OCI-LY7 (cell line): ENCODE measurements around the gene TP63. TPM values are rescaled to one million over a fixed set of nuclear protein-coding genes. Genes with fewer than 3 reads are reported as not detected.

ENCODE experiments used
- BruUV-seq: library from RNA; stranded (reverse); fragments of 400-500 nt; replicated peaks from 2 replicates; lab custom pipeline; 2021; lab: Mats Ljungman, UMichigan
- CTCF ChIA-PET: fragments of 300-600 bp; sonication (Branson Sonifier 250); formaldehyde crosslinking; loops from one replicate; lab custom pipeline; 2022; ENCODE audit warnings: antibody characterized with exemption; ENCODE audit not compliant: unreplicated experiment; lab: Charles Lee
- POLR2A ChIA-PET: fragments of 300-600 bp; sonication (Branson Sonifier 250); formaldehyde crosslinking; loops from one replicate; lab custom pipeline; 2022; ENCODE audit warnings: antibody characterized with exemption; lab: Charles Lee
- DNase-seq: peaks from one replicate; pipeline ENCODE4 v3.0.0-alpha.2; 2015; ENCODE audit warnings: low spot score
- H2AFZ ChIP-seq: fragments of 200-600 bp; sonication (generic), shearing (Covaris generic); 2 replicates; pipeline ENCODE4 v1.6.1; 2014; ENCODE audit warnings: mild to moderate bottlenecking, antibody characterized with exemption, low read length, moderate library complexity
- H3K27ac ChIP-seq: fragments of 200-600 bp; sonication (generic); 2 replicates; pipeline ENCODE4 v1.5.1; 2014; ENCODE audit warnings: mixed run types, low read depth, mild to moderate bottlenecking, moderate library complexity, low read length, inconsistent platforms; ENCODE audit not compliant: poor library complexity, severe bottlenecking
- H3K36me3 ChIP-seq: fragments of 200-600 bp; sonication (generic); 2 replicates; pipeline ENCODE4 v1.6.1; 2014; ENCODE audit warnings: mild to moderate bottlenecking, antibody characterized with exemption, low read length, moderate library complexity, mixed read lengths; ENCODE audit not compliant: insufficient read depth
- H3K4me1 ChIP-seq: fragments of 200-600 bp; sonication (generic); 2 replicates; pipeline ENCODE4 v1.5.1; 2014; ENCODE audit warnings: mild to moderate bottlenecking, low read length; ENCODE audit not compliant: insufficient read depth, poor library complexity, severe bottlenecking
- H3K4me2 ChIP-seq: fragments of 200-600 bp; sonication (generic); 2 replicates; pipeline ENCODE4 v1.6.1; 2014; ENCODE audit warnings: mild to moderate bottlenecking, low read length
- H3K4me3 ChIP-seq: fragments of 200-600 bp; sonication (generic); 2 replicates; pipeline ENCODE4 v1.5.1; 2014; ENCODE audit warnings: mild to moderate bottlenecking, low read depth, low read length; ENCODE audit not compliant: poor library complexity, severe bottlenecking
- H3K79me2 ChIP-seq: fragments of 200-600 bp; sonication (generic); 2 replicates; pipeline ENCODE4 v1.6.1; 2016; ENCODE audit warnings: low read depth, mild to moderate bottlenecking, low read length, moderate library complexity, mixed read lengths; ENCODE audit not compliant: insufficient read depth
- H3K9me2 ChIP-seq: fragments of 200-600 bp; sonication (generic); 2 replicates; pipeline ENCODE4 v1.6.1; 2016; ENCODE audit warnings: mild to moderate bottlenecking, low read length, mixed read lengths; ENCODE audit not compliant: insufficient read depth
- H3K9me3 ChIP-seq: fragments of 200-600 bp; sonication (generic); 2 replicates; pipeline ENCODE4 v1.6.1; 2014; ENCODE audit warnings: mild to moderate bottlenecking, mixed run types, low read length, mixed read lengths
- H4K20me1 ChIP-seq: fragments of 200-600 bp; sonication (generic); 2 replicates; pipeline ENCODE4 v1.6.1; 2014; ENCODE audit warnings: mild to moderate bottlenecking, antibody characterized with exemption, low read length, moderate library complexity, mixed read lengths; ENCODE audit not compliant: insufficient read depth
- EZH2phosphoT487 ChIP-seq: fragments of 200-600 bp; sonication (generic); IDR thresholded peaks from 2 replicates; pipeline ENCODE4 v1.6.1; 2018; ENCODE audit warnings: low read depth, borderline replicate concordance, mild to moderate bottlenecking, mixed run types, antibody characterized with exemption, low read length, moderate library complexity, mixed read lengths
- intact Hi-C: fragments of 100-400 bp; cut with micrococcal nuclease; formaldehyde crosslinking; loops from one replicate; pipeline ENCODE4 v1.10.0; 2022; ENCODE audit not compliant: unreplicated experiment
- total RNA-seq, 2 experiments: library from RNA; depleted of rRNA in 1 of 2; stranded (reverse); fragments of >200 nt in 1 of 2; shearing (Covaris generic) in 1 of 2; gene quantifications; 2 replicates each; pipeline ENCODE4 v1.2.3, GENCODE V29; 2014 to 2022
- TF ChIP-seq, protein P1 (sequence below): fragments of 200-600 bp; sonication (generic); conservative IDR thresholded peaks from 2 replicates; pipeline ENCODE4 v1.5.1; 2014; ENCODE audit warnings: mild to moderate bottlenecking, antibody characterized with exemption, low read length, moderate library complexity, mixed read lengths

Gene TP63
- total RNA-seq, 2 experiments from 2014 or later: 0.16 to 1.1 TPM

DNA sequence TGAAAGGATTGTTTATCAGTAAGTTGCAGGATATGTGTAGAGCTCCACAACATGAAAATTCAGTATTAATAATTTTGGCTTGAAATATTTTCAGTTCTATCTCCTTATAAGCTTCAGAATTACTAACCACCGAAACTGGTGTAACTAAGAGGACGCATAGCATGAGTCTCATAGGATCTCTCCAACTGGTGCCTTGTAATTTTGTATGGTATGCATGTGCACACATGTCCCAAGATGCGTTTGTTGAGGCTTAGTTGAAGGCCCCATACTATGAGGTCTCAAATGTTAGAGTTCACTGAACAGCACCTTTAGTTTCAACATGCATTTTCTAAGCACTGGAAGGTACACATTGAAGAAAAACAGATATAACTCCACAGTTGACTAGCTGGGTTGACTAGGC lies 195.4 kb downstream of the TP63 start:
- Histone ChIP-seq H2AFZ (no peak overlapping the region), H3K4me3 (no peak overlapping the region), H3K4me2 (no peak overlapping the region), H3K9me2 (no peaks in the 10 kb centered on the region), H3K79me2 (no peaks in the 10 kb centered on the region), H3K9me3 (no peaks in the 10 kb centered on the region), H3K27ac (no peak overlapping the region), H4K20me1 (no peaks in the 10 kb centered on the region), H3K4me1 (peaks cover 7% of the 10 kb centered on the region), H3K36me3 (no peaks in the 10 kb centered on the region)
- BruUV-seq: no TSS peak
- intact Hi-C loops: no loop called here
- no peak for DNase-seq
- POLR2A ChIA-PET: interaction anchor here (0.7 to 1.2 kb wide), 2 partner anchors 50 to 300 kb away, joined by 3 to 4 read pairs; no protein-coding TSS in a partner anchor
- CTCF ChIA-PET: no interaction called here
- TF ChIP-seq, protein P1, sequence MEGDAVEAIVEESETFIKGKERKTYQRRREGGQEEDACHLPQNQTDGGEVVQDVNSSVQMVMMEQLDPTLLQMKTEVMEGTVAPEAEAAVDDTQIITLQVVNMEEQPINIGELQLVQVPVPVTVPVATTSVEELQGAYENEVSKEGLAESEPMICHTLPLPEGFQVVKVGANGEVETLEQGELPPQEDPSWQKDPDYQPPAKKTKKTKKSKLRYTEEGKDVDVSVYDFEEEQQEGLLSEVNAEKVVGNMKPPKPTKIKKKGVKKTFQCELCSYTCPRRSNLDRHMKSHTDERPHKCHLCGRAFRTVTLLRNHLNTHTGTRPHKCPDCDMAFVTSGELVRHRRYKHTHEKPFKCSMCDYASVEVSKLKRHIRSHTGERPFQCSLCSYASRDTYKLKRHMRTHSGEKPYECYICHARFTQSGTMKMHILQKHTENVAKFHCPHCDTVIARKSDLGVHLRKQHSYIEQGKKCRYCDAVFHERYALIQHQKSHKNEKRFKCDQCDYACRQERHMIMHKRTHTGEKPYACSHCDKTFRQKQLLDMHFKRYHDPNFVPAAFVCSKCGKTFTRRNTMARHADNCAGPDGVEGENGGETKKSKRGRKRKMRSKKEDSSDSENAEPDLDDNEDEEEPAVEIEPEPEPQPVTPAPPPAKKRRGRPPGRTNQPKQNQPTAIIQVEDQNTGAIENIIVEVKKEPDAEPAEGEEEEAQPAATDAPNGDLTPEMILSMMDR: no peak
- TF ChIP-seq EZH2phosphoT487: no peak

DNA sequence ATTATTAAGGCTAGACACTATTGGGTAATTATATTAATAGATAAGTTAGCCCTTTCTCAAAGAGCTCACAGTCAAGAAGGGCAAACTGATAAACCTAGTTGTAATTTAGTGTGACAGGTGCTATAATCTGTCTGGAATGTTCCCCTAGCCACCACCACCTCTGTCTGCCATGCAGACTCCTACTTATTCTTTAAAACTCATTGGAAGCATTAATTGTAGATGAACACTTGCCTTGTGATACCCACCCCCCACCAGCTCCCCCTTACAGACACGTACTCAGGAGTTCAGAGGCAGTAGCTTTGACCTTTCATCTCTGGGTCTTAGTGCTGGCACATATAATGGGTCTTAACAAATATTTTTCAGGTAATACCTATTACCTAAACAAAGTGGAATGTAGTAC lies 195.9 kb downstream of the TP63 start:
- Histone ChIP-seq H3K4me2 (no peak overlapping the region), H3K4me1 (peaks cover 7% of the 10 kb centered on the region), H3K4me3 (no peak overlapping the region), H2AFZ (no peak overlapping the region), H3K27ac (no peak overlapping the region), H3K79me2 (no peaks in the 10 kb centered on the region), H3K36me3 (no peaks in the 10 kb centered on the region), H3K9me3 (no peaks in the 10 kb centered on the region), H4K20me1 (no peaks in the 10 kb centered on the region), H3K9me2 (no peaks in the 10 kb centered on the region)
- ChIA-PET CTCF (no interaction called here), POLR2A (no interaction called here)
- no peak for DNase-seq
- no TSS peak for BruUV-seq
- intact Hi-C loops: no loop called here
- no peak for TF ChIP-seq EZH2phosphoT487
- TF ChIP-seq, protein P1: no peak

GRCh38 chr3:189830401-189830800 lies 199.2 kb downstream of the TP63 start:
- POLR2A ChIA-PET: interaction anchor here (1.0 to 1.5 kb wide), 3 partner anchors 9 to 32 kb away, joined by 3 to 9 read pairs (median 4); no protein-coding TSS in a partner anchor
- Histone ChIP-seq H3K9me2 (no peaks in the 10 kb centered on the region), H4K20me1 (no peaks in the 10 kb centered on the region), H3K79me2 (no peaks in the 10 kb centered on the region), H3K4me1 (peaks cover 7% of the 10 kb centered on the region), H3K9me3 (no peaks in the 10 kb centered on the region), H3K36me3 (no peaks in the 10 kb centered on the region), H3K27ac (no peak overlapping the region), H2AFZ (no peak overlapping the region), H3K4me3 (no peak overlapping the region), H3K4me2 (no peak overlapping the region)
- CTCF ChIA-PET: no interaction called here
- TF ChIP-seq, protein P1: no peak
- no peak for TF ChIP-seq EZH2phosphoT487
- intact Hi-C loops: no loop called here
- no peak for DNase-seq
- BruUV-seq: no TSS peak
